ENCODE measurements around the gene OR5T2.

The OR5T2 gene

DNA sequence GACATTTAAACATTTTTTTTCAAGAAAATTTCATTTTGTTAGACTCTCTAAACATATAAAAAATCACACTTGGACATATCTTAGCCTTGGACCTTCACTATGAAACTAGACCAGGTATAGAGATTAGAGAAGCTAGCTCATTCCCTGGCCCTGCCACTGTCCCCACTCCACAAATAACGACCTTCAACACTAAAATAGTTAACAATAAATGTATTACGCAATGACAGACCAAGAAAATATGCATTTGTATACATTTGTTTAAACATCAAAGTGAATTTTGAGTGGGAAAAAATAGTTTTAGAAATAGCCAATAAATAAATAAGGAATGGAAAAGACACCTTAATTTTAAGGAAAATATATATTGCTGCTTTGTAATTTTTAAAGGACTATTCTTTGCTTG, 36.7 kb downstream of the OR5T2 start:
- DNase-seq (ENCODE audit: extremely low read depth, low read depth) = no peak
- TF ChIP-seq, protein P1, sequence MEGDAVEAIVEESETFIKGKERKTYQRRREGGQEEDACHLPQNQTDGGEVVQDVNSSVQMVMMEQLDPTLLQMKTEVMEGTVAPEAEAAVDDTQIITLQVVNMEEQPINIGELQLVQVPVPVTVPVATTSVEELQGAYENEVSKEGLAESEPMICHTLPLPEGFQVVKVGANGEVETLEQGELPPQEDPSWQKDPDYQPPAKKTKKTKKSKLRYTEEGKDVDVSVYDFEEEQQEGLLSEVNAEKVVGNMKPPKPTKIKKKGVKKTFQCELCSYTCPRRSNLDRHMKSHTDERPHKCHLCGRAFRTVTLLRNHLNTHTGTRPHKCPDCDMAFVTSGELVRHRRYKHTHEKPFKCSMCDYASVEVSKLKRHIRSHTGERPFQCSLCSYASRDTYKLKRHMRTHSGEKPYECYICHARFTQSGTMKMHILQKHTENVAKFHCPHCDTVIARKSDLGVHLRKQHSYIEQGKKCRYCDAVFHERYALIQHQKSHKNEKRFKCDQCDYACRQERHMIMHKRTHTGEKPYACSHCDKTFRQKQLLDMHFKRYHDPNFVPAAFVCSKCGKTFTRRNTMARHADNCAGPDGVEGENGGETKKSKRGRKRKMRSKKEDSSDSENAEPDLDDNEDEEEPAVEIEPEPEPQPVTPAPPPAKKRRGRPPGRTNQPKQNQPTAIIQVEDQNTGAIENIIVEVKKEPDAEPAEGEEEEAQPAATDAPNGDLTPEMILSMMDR (IDR thresholded peaks at IDR 0.05; ENCODE audit: low read depth, low read length, missing control alignments) = no peak
- no peak overlapping the region for H3K4me3 ChIP-seq (replicated peaks; ENCODE audit: low read depth, low read length)

DNA sequence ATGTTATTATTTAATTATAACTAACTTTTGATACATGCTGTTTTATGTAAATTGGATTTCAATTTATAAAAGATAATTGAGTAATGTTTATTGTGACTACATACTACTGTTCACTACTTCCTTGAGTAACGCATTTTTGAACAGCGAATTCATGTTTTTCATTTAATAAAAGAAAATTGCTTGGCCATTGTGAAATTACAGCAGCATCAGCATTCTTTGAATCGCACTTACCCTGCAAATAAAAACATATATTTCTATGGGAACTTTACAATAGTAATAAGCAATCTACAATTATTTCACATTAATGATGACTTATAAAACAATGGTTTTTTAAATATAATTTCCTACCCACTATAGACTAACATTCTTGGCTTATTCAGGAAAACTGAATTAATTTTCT, 37.4 kb downstream of the OR5T2 start:
- no peak overlapping the region for H3K4me3 ChIP-seq (replicated peaks; ENCODE audit: low read depth, low read length)
- DNase-seq (ENCODE audit: extremely low read depth, low read depth) = no peak
- TF ChIP-seq, protein P1 (IDR thresholded peaks at IDR 0.05; ENCODE audit: low read depth, low read length, missing control alignments) = no peak

DNA sequence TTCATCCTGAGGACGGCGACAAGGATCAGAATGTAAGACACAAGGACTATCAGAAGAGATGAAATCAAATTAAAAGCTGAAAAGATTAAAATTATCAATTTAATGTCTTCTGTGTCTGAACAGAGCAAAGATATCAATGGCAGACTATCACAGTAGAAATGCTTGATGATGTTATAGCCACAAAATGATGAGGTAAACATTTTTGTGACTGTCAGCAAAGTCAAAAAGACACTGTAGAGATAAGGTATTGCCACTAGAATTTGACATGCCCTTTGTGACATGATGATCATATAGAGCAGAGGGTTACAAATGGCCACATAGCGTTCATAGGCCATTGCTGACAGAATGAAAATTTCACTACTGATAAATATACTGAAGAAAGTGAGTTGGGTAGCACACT, 45.5 kb downstream of the OR5T2 start:
- DNase-seq (ENCODE audit: extremely low read depth, low read depth) = no peak
- TF ChIP-seq, protein P1 (IDR thresholded peaks at IDR 0.05; ENCODE audit: low read depth, low read length, missing control alignments) = no peak
- no peak overlapping the region for H3K4me3 ChIP-seq (replicated peaks; ENCODE audit: low read depth, low read length)

DNA sequence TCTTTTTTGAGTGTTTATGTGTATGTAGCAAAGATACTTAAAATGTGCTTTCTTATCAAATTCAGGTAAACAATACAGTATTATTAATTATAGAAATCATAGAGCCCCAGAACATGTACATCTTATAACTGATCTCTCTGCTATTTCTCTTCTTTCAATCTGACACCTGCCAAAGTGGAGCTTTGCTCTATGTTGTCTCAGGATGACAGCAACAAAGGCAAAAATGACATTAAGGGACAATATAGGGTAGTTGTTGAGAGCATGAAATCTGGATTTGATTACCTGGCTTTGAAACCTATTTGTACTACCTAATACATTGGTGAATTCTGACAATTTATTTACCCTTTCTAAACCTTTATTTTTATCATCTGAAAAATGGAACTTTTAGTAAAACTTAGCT, 50.6 kb downstream of the OR5T2 start:
- no peak for DNase-seq (ENCODE audit: extremely low read depth, low read depth)
- TF ChIP-seq, protein P1 (IDR thresholded peaks at IDR 0.05; ENCODE audit: low read depth, low read length, missing control alignments) = no peak
- no peak overlapping the region for H3K4me3 ChIP-seq (replicated peaks; ENCODE audit: low read depth, low read length)

All from HFF-Myc (cell line).